Measurements from ENCODE around the gene CCKAR.

The CCKAR gene

DNA sequence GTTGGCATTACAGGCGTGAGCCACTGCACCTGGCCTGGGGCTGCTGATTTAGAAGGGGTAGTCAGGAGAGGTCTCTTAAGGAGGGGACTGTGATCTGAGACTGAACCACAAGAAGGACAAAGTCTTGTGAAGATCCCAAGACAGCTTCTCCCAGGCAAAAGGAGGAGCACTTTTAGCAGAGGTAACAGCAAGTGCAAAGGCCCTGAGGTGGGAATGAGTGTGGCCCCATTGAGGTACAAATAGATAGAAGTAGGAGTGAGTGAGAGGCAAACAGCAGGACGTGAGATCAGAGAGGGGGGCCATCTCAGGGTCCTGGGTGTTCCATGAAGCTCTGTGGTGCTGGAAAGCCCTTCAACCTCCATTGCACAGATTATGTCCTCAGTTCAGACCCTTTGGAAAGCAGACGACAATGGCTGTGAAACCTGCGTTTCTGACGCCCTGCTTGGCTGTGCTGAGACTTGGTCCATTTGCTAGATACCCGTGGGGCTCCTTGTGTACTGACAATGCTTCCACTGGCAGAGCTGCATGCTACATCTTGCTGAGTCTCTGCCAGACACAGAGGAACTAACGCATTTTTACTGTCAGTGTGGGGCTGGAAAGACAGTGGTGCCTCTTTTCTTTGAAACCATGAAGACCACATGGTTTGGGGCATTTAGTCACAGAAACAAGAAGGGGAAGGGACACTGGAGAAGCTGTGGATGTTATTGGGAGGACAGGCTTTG is 1.3 kb upstream of the CCKAR start:
- Histone ChIP-seq H3K36me3 (no peaks in the 10 kb centered on the region), H3K4me3 (no peak overlapping the region), H3K9ac (no peak overlapping the region), H4K20me1 (no peaks in the 10 kb centered on the region), H3K27me3 (no peaks in the 10 kb centered on the region), H3K4me1 (no peaks in the 10 kb centered on the region), H3K27ac (no peak overlapping the region), H3K9me3 (peaks cover 17% of the 10 kb centered on the region), H3K4me2 (no peak overlapping the region)
- no peak for TF ChIP-seq Cebpa-rat (IDR thresholded peaks at IDR 0.05)

DNA sequence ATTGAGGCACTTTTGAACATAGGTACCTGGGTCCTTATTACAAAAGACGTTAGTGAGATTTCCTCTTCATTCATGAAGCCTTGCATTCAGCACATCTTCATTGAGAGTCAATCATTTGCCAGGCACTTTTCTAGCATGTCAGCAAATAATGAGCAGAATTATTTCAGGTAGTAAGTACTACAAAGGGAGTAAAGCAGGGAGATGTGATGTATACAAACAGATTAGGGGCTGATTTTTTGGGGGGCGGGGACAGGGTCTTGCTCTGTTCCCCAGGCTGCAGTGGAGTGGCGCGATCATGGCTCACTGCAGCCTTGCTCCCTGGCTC is 638 bp upstream of the CCKAR start:
- peaks cover 17% of the 10 kb centered on the region for H3K9me3 ChIP-seq
- TF ChIP-seq Cebpa-rat (IDR thresholded peaks at IDR 0.05), result no peak
- H3K27me3 ChIP-seq, result no peaks in the 10 kb centered on the region
- no peaks in the 10 kb centered on the region for H3K4me1 ChIP-seq
- H3K4me2 ChIP-seq, result no peak overlapping the region
- H4K20me1 ChIP-seq, result no peaks in the 10 kb centered on the region
- no peaks in the 10 kb centered on the region for H3K36me3 ChIP-seq
- no peak overlapping the region for H3K27ac ChIP-seq
- H3K4me3 ChIP-seq, result no peak overlapping the region
- no peak overlapping the region for H3K9ac ChIP-seq

DNA sequence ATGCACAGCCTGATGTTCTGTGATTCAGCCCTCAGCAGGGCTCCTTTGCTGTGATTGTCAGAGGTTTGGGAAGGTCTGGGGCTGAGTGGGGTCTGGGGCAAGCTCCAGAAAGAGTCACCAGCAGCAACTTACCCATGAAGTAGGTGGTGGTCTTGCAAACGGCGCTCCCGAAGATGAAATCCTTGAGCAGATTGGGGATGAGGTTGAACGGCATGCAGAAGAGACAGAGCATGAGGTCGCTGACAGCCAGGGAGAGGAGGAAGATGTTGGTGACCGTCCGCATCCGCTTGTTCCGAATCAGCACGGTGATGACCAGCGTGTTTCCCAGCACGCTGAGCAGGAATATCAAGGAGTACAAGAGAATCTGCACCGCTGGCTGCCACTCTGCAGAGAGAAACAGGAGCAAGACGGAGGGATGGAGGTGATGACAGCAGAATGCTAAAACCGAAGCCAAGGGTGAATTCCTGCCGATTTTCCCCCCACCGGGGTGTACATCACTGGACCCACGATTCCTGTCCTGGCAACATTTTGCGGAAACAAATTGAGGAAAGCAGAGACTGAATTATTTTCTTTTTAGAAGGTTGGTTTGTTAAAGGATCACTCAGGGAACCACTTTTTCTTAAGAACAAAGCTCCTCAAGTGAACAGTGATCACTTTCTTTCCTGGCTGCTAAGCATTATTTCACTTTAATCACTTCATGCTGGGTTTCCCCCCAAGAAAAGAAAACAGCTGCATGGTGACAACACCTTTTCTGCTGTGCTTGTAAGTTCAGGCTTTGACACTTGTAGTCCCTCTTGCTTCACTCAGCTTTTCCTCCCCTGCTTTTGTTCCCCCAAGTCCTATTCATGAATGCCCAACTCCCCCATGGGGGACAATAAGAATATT is 941 bp downstream of the CCKAR start:
- Histone ChIP-seq H3K4me2 (no peak overlapping the region), H4K20me1 (no peaks in the 10 kb centered on the region), H3K27ac (no peak overlapping the region), H3K4me1 (no peaks in the 10 kb centered on the region), H3K9ac (no peak overlapping the region), H3K27me3 (no peaks in the 10 kb centered on the region), H3K36me3 (no peaks in the 10 kb centered on the region), H3K9me3 (peaks cover 10% of the 10 kb centered on the region), H3K4me3 (no peak overlapping the region)
- no peak for TF ChIP-seq Cebpa-rat (IDR thresholded peaks at IDR 0.05)

DNA sequence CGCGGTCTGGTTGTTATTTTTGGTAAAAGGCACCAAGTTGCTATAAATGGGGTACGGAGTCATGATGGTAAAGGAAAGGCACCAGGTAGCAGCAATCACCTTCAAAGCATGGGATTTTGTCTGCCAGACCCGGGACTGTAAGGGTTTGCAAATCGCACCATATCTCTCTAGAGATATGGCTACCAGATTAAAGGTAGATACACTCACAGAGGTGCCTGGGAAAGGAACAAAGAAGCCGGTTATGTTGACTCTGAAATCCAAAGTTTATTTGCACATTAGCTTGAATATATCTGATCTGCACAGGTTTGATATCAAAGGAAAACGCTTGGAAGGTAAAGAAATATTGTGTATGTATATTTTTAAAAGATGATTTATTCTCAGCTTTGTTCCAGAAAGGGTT is 4.6 kb downstream of the CCKAR start:
- no peak for TF ChIP-seq Cebpa-rat (IDR thresholded peaks at IDR 0.05)

DNA sequence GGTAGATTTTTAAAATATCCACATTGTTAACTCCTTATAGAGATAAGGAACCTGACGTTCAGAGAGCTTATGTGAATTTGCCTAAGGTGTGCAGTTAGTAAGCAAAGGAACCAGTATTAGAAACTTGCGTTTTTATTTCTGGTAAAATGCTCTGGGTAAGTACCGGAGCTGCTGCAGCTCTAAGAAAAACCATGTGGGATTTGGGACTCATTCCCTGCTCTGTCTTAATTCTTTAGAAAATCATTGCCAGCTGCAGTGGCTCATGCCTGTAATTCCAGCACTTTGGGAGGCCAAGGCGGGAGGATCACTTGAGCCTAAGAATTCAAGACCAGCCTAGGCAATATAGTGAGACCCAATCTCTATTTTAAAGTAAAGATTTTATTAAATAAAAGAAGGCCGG is 5.8 kb downstream of the CCKAR start:
- H3K27ac ChIP-seq, result no peak overlapping the region
- H3K27me3 ChIP-seq, result no peaks in the 10 kb centered on the region
- TF ChIP-seq Cebpa-rat (IDR thresholded peaks at IDR 0.05), result no peak
- H4K20me1 ChIP-seq, result no peaks in the 10 kb centered on the region
- no peak overlapping the region for H3K4me3 ChIP-seq
- no peaks in the 10 kb centered on the region for H3K4me1 ChIP-seq
- H3K9me3 ChIP-seq, result no peaks in the 10 kb centered on the region; the same call in 1 of the 2 replicates
- no peak overlapping the region for H3K9ac ChIP-seq
- no peaks in the 10 kb centered on the region for H3K36me3 ChIP-seq
- no peak overlapping the region for H3K4me2 ChIP-seq

More for the DNA sequence above, 4.6 kb downstream of the CCKAR start:
- Histone ChIP-seq H3K27ac (no peak overlapping the region), H3K4me3 (no peak overlapping the region), H3K4me1 (no peaks in the 10 kb centered on the region), H3K4me2 (no peak overlapping the region), H3K36me3 (no peaks in the 10 kb centered on the region), H3K9ac (no peak overlapping the region), H3K9me3 (no peaks in the 10 kb centered on the region; the same call in 1 of the 2 replicates), H3K27me3 (no peaks in the 10 kb centered on the region), H4K20me1 (no peaks in the 10 kb centered on the region)

DNA sequence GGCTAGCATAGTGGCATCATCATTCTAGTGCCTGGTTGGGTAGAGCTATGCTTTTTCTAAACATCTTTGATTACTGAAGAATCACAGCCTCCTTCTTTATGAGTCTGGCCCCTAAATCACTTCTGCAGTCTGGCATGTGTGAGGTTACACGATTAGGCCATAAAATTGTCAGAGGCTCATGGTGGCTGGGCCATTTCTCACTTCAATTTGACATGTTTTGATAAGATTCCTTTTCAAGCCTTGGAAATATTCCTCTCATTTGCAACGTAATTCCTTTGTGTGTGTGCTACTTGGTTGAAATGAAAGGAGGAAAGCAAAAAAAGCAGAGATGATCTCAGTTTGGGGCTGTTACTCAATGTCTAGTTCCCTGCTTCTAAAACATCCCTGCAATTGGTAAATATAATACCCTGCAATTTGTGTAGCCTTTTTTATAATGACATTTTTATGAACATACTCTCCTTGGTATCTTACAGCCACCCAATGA is 6.2 kb downstream of the CCKAR start:
- no peaks in the 10 kb centered on the region for H3K27me3 ChIP-seq
- H4K20me1 ChIP-seq, result no peaks in the 10 kb centered on the region
- H3K4me1 ChIP-seq, result no peaks in the 10 kb centered on the region
- H3K36me3 ChIP-seq, result no peaks in the 10 kb centered on the region
- no peak overlapping the region for H3K4me2 ChIP-seq
- H3K9me3 ChIP-seq, result no peaks in the 10 kb centered on the region; the same call in 1 of the 2 replicates
- no peak overlapping the region for H3K9ac ChIP-seq
- no peak overlapping the region for H3K27ac ChIP-seq
- H3K4me3 ChIP-seq, result no peak overlapping the region
- TF ChIP-seq Cebpa-rat (IDR thresholded peaks at IDR 0.05), result no peak

DNA sequence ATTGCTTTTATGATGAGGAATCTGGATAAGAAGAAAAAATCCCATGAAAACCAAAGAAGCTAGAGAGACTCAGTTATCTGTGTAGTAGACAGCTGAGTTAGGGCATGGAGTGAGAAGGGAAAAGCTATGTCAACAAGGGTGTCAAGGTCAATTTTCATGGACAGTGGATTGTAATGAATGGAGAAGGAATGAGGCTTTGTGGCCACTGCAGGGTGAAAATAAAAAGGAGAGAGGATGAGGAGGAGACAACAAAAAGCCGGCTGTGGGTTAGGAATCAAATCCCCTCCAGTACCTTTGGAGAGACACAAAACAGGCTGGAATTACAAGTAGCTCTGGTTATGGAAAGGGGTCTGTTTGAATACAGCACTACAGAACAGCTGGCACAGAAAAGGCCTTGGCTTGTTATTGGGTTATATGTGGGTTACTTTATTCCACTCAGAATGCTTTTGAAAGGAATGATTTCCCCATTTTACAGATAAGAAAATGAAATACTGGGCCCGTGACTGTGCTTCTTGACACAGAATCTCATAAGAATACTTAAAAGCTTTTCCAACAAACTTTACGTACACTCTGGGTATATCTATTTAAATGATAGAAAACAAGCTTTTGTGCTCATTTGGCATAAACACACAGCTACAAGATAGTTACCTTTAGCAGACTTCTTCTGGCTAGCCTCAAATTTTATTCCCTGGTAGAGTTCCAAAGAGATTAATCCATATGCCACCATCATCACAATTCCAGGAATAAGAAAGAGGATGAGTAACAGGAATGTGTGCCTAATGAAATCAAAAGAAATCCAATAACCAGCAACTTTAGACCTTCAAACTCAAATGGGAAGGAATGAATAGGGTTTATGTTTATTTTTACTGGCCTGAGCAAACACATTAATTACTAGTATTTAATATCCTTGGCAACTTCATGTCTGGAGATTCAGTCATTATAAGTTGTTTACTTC is 7.5 kb downstream of the CCKAR start:
- H4K20me1 ChIP-seq, result no peaks in the 10 kb centered on the region
- no peaks in the 10 kb centered on the region; the same call in 1 of the 2 replicates for H3K9me3 ChIP-seq
- no peak for TF ChIP-seq Cebpa-rat (IDR thresholded peaks at IDR 0.05)
- H3K27ac ChIP-seq, result no peak overlapping the region
- no peaks in the 10 kb centered on the region for H3K4me1 ChIP-seq
- H3K9ac ChIP-seq, result no peak overlapping the region
- no peak overlapping the region for H3K4me2 ChIP-seq
- H3K36me3 ChIP-seq, result no peaks in the 10 kb centered on the region
- no peak overlapping the region for H3K4me3 ChIP-seq
- no peaks in the 10 kb centered on the region for H3K27me3 ChIP-seq

DNA sequence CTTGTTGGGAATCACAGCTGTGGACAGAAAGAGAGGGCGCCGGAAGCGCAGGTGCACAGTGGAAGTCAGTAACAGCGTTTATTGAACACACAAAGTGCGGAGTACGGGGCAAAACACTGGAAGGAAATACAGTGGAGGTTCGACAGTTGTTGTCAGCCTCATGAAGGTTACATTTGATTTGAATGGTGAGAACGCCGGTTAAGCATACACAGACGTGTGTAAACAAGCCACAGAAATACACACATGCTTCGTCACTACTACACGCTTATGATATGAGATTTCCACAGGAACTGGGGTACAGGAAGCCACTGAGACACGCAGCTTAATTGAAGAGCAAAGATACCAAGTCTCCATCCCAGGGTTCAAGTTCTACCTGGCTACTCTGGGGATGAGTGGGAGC is 12.0 kb downstream of the CCKAR start:
- H3K4me2 ChIP-seq, result no peak overlapping the region
- no peaks in the 10 kb centered on the region for H3K4me1 ChIP-seq
- H3K4me3 ChIP-seq, result no peak overlapping the region
- H3K9ac ChIP-seq, result no peak overlapping the region
- H3K27me3 ChIP-seq, result no peaks in the 10 kb centered on the region
- TF ChIP-seq Cebpa-rat (IDR thresholded peaks at IDR 0.05), result no peak
- no peaks in the 10 kb centered on the region for H3K36me3 ChIP-seq
- H3K9me3 ChIP-seq, result no peaks in the 10 kb centered on the region; the same call in 1 of the 2 replicates
- no peak overlapping the region for H3K27ac ChIP-seq
- no peaks in the 10 kb centered on the region for H4K20me1 ChIP-seq

DNA sequence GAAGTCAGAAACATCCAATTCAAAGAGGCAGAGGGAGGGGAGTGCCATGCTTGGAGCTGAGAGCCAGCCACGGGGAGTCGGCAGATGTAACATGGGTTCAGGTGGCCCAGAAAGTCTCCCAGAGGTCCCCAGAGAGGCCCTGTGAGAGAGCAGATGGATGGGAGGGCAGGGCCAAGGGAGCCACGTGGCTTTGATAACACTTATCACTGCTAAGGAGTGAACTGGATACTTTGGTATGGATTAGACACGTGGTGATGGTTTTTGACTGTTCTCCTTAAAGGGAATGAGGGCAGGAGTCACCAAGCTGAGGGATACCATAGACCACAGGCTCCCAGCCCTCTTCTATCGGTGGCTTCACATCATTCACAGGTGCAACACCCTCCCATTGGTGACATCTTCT is 13.7 kb downstream of the CCKAR start:
- Histone ChIP-seq H4K20me1 (no peaks in the 10 kb centered on the region), H3K9me3 (no peaks in the 10 kb centered on the region; the same call in 1 of the 2 replicates), H3K4me3 (no peak overlapping the region), H3K9ac (no peak overlapping the region), H3K27ac (no peak overlapping the region), H3K4me2 (no peak overlapping the region), H3K36me3 (no peaks in the 10 kb centered on the region), H3K27me3 (no peaks in the 10 kb centered on the region), H3K4me1 (no peaks in the 10 kb centered on the region)
- no peak for TF ChIP-seq Cebpa-rat (IDR thresholded peaks at IDR 0.05)
